Activated T-cell treated with anti-CD3 and anti-CD28 coated beads for 48 hours (primary cell): Measurements from ENCODE around the gene UPK3BL1.
A peak's percentile ranks its signal among the peaks of the same experiment; 100 is the strongest.
"Not testable (repeated sequence)": the region's sequence is repeated elsewhere in the genome, so short reads cannot be mapped to it uniquely, and the experiment has no call there.

ENCODE experiments used
- DNase-seq: peaks from one replicate; pipeline ENCODE4 v3.0.0-alpha.2; 2020; ENCODE audit warnings: low read depth

Gene UPK3BL1

DNA sequence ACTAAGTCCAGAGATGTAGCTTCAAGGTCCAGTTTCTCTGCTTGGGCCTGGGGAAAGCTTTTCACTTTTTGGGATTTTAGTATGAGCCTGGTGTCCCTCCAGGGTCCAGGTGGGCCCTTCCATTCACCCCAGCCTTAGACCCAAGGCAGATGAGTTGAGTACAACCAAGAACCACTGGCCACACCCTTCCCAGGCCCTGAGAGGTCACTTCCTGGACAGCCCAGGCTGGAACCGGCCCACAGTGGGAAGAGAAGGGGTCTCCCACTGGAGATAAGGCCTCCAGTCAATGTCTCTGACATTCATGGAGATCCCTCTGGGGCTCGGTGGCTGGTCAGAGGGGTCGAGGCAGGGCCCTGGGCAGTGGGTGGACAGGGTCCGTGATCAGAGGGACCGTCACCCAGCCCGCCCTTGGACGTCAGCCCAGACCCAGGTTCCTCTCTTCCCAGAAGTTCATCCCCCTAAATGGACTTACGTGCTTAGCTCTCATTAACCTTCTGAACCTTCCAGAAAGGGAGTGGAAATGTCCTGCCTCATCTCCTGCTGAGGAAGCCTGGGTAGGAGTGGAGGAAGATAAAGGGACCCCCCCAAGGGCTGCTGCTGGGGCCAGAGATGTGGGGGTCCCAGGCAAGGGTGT lies 15.2 kb downstream of the UPK3BL1 start:
- DNase-seq: not testable (repeated sequence)

DNA sequence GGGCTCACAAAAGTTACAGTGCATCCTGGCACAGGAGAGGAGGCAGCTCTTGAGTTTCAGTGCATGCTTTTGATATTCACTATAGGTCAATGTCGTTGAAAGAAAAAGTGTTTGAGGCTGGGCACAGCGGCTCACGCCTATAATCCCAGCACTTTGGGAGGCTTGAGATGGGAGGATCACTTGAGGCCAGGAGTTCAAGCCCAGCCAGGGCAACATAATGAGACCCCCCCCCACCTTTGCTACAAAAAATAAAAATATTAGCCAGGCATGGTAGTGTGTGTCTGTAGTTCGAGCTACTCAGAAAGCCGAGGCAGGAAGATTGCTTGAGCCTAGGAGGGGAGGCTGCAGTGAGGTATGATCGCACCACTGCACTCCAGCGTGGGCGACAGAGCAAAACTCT lies 24.5 kb downstream of the UPK3BL1 start:
- DNase-seq: not testable (repeated sequence)

DNA sequence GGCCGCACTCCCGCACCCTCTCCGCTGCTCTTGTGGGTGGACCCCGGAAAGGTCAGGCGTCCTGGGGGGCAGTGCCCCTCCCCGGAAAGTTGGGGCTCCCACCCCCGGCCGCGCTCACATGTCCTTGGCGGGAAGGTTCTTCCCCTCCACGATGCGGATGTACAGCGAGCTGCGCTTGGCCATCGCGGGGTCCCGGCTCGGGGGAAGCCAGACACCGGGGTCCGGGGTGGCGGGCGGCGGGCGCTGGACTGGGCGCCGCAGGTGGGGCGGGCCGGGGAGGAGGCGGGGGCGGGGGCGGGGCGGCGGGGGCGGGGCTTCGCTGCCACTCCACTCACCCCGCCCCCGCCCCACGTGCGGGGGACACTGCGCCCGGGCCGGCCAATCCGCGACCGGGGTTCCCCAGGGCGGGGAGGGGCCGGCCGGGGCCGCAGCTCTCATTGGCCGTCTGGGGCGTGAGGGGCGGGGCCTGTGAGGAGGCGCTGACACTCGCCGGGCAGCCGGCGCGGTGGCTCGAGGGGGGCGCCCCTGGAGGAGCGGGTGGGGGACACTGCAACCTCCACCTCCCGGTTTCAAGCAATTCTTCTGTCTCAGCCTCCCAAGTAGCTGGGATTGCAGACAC lies 26.0 kb downstream of the UPK3BL1 start, which contains the start of gene RASA4:
Gene RASA4, minus strand, starts transcription at position 250 of the 619 bp plus-strand sequence. Its CDS starts 67 bp downstream, at position 183.
- DNase-seq: not testable (repeated sequence)

DNA sequence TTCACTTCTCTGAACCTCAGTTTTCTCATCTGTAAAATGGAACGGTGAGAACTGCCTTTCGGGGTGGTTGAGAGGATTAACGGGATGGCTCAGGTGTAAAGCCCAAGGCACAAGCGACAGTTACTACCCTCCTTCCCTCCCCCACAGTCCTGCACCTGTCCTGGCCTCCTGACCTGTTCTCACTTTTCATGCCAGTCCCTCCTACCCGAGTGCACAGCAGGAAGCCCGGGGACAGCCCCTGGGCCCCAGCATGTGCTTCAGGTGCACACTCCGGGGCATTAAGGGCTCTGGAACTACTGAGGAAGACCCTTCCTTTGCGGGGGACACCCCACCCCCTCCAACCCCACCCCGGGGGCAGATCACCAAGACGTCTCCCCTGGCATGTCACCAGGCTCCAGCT lies 26.7 kb downstream of the UPK3BL1 start:
- not testable (repeated sequence) for DNase-seq

DNA sequence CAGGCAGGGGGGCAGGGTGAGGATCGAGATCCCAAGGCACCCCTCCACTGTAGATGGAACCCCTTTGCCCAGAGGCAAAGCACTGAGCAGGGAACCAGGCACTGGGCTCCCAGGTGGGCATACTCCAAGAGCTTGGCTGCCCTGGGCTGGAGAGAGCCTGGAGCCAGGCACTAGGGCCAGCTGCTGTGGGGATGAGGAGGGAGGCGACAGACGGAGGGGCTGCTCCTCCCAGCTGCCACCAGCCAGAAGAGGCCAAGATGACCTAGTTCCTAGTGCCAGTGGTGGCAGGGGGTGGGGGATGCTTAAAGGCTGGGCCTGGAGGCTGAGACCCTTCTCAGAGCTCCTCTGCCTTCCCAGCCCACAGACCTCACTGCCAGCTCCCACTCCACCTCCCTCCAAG lies 27.7 kb downstream of the UPK3BL1 start:
- DNase-seq: not testable (repeated sequence)

DNA sequence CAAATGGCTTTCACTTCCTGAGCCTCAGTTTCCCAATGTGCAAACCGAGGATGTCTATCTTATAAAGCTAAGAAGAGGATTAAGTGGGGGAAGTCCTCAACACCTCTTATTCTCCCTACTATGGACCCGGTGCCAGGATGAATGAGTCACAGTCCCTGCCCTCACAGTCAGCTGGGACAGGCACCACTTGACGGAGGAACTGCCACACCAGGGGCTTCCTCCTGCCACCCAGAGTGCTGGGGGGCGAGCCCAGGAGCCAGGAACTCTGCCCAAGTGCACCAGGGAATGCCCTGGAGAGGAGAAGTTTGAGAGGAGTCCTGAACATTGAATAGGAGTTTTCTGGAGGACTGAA lies 28.3 kb downstream of the UPK3BL1 start:
- DNase-seq: not testable (repeated sequence)

DNA sequence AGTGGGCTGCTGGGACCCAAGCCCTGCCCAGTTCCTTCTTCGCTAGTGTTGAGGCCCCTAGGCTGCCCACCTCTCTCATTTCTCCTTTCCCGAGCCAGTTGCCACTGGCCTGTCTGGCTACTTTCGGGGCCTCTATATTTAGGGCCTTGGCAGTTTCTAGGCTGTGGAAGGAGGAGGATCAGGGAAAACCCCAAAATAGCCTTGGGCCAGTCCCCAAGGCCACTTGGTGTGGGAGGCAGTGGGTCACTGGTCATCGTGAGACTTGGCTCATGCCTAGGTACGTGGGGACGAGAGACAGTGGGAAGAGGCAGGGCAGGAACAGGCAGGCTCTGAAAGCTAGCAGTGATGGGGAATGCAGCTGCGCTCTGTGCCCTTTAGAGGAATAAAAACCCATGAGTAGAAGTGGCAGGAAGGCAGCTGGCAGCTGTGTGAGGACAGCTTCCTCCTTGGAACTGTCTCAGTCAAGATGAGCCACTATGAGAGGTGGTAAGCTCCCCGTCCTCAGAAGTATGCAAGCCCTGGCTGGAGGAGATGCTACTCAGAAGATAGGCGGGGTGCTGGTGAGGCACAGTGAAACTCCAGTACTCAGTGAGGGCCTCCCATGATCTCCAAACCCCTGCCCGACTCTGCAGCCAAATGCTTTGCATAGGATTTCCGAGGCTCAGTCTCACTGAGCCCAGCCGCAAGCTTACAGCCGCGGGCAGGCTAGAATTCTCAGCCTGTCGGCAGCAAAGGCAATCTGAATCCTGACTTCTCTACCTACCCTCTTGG lies 28.8 kb downstream of the UPK3BL1 start:
- DNase-seq: not testable (repeated sequence)

DNA sequence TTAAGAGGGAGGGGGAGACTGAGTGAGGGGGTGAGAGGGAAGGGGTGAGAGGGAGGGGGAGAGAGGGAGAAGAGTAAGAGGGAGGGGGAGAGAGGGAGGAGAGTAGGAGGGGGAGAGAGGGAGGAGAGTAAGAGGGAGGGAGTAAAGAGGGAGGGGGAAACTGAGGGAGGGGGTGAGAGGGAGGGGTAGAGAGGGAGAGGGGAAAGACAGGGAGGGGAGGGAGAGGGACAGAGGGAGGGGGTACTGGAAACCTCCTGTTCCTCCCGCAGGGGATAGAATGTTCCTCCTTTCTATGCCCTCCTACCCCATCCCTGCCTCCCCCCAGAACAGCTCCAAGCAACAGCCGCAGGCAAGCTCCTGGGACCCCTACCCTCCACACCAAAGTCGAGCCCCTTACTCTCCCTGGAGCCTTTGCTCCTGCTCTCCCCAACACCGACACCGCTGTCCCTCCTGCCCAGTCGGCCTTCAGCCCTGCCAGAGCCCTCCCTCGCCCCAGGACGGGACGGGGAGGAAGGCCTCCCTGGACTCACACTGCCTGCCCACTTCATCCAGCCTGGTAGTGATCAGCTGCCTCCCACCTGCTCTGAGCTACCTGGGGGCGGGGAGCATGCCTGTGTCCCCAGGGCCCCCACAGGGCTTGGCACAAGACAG lies 30.8 kb downstream of the UPK3BL1 start:
- not testable (repeated sequence) for DNase-seq

DNA sequence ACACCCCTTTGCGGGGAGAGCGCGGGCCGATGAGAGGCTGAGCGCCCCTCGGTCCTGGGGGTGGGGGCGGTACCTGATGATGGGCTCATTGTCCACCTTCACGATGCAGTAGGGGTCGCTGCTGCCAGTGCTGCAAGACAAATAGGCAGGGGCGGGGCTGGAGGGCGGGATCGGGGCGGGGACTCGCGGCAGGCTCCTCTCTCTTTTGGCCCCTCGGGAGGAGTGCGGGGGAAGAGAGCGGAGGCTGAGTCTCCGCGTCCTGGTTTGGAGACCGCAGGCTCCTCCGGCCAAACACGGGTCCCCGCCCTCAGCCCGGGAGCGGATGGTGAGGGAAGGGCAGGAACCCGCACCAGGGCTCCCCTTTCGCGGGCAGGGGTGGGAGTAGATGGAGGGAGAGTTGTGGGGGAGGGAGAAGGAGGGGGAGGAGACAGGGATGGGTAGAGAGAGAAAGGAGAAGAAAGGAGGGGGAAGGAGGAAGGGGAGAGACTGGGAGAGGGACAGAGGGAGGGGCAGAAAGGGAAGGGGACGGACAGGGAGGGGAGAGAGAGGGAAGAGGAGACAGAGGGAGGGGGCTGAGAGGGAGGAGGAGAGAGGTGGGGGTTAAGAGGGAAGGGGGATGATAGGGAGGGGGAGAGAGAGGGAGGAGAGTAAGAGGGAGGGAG lies 31.4 kb downstream of the UPK3BL1 start:
- DNase-seq: not testable (repeated sequence)

DNA sequence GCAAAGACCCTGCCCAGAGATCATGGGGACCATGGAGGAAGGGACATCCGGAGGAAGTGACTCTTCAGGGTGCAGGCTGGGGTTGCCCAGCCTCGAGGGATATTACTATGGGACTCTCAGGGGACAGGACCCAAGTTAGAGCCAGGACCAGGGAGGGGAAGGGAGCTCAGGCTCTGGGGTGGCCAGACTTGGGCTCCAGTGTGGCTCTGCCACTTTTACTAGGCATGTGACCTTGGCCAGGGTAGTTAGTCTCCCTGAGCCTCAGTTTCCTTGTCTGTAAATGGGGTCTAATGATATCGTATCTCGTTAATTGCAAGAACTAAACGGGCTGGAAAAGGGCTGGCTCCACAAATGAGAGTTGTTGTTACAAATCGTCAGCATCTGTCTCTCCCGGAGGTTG lies 32.1 kb downstream of the UPK3BL1 start:
- DNase-seq: not testable (repeated sequence)

DNA sequence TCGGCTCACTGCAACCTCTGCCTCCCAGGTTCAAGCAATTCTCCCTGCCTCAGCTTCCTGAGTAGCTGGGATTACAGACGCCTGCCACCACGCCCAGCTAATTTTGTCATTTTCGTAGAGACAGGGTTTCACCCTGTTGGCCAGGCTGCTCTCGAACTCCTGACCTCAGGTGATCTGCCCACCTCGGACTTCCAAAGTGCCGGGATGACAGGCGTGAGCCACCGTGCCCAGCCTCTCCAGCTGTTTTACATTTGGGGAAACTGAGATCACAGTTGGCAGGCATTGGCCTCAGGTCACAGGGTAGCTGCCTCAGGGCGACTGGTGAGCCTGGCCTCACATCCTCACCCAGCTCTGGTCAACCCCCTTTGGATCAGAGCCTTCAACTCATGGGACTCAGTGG lies 32.9 kb downstream of the UPK3BL1 start:
- DNase-seq: not testable (repeated sequence)

DNA sequence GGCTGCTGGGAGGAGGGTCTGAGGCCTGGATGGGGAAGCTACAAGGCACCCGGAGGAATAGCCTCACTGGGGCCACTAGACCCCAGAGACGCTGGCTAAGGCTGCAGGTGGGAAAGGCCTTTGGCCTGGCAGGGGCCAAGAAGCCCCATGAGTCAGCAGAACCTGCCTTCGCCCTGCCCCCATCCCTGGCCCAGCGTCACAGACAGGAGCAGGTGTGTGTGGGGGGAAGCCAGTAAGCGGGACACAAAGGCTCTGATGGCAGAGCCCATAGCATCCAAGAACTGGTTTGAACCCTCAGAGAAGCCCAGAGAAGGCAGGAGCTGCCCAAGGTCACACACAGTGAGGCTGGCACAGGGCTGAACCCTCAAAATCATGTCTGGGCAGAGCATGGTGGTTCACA lies 35.7 kb downstream of the UPK3BL1 start:
- DNase-seq: not testable (repeated sequence)

DNA sequence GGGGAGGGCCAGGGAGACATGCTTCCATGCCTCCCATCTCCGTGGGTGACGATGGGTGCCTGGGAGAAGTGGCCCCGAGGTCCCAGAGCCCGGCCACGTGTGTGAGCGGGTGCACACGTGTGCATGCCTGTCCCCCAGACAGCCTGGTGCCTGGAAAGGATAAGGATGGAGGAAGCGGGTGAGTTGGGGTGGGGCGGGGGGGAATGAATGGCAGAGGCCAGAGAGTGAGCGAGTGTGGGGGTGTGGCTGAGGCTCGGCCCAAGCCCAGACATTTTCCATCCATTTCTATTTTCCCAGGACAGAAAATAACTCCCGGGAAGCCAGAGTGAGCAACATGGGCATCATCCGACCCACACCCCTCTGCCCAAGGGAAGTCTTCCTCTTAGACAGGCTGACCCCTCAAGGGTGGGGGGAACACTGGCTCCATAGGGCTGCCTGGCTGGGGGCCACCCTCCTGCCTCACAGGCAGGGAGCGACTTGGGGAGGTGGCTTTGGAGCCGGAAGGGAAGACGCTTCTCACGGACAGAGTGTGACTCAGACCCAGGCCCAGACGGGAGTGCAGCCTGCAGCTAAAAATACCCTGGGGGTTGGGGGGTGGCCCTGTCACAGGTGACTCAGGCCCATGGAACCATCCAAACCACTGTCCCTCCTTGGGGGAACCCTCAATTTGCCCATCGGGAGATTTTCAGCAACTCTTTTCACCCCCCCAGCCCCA lies 38.0 kb downstream of the UPK3BL1 start:
- not testable (repeated sequence) for DNase-seq

DNA sequence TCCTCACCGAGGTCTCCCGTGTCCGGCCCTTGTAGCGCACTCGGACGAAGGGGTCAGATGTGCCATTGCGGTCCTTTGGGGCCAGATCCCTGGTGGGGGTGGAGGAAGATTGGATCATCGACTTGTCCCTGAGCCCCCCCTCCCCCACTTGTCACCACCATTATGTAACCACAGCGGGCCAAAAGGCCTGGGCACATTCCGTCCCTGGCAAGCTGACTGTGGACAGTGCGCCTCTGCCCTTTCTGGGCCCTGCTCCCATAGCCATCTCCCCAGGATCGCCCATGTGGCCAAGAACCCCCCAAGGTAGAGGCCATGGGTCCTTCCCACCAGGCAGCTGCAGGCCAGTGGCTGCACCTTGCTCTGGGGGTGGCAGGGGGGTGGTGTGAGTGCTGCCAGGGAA lies 40.3 kb downstream of the UPK3BL1 start:
- not testable (repeated sequence) for DNase-seq

DNA sequence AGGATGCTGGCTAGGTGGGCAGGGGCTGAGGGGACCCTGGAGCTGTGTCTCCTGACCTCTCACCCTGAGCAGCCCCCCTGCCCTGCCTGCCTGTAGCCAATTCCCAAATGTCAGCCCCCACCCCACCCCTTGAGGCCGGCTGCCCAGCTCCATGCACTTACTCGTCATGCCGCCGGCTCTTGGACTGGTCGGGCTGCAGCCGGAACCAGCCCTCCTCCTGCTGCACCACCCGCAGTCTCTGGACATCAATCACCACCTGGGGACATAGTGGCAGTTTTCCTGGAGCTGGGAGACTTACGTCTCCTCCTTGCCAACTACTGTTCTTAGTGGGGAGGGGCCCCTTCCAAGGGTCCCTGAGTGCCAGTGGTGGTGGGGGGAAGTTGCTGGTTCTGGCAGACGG lies 42.9 kb downstream of the UPK3BL1 start:
- not testable (repeated sequence) for DNase-seq

DNA sequence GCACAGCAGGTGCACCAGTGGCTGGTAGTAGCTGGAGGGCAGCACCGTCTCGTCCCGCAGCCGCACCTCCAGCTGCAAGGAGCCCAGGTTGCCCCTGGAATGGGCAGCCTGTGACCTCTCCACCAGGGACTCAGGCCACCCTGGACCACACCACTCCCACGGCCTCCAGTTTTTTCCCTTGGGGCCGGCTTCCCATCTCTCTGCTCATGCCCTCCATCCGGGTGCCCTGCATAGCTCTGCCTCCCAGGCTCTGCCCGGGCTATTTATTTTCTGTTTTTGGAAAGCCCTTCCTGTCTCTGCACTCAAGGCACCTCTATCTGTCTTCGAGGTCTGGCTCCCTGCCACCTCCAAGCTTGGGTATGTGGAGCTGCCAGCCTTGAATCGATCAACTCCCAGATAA lies 46.6 kb downstream of the UPK3BL1 start:
- not testable (repeated sequence) for DNase-seq

DNA sequence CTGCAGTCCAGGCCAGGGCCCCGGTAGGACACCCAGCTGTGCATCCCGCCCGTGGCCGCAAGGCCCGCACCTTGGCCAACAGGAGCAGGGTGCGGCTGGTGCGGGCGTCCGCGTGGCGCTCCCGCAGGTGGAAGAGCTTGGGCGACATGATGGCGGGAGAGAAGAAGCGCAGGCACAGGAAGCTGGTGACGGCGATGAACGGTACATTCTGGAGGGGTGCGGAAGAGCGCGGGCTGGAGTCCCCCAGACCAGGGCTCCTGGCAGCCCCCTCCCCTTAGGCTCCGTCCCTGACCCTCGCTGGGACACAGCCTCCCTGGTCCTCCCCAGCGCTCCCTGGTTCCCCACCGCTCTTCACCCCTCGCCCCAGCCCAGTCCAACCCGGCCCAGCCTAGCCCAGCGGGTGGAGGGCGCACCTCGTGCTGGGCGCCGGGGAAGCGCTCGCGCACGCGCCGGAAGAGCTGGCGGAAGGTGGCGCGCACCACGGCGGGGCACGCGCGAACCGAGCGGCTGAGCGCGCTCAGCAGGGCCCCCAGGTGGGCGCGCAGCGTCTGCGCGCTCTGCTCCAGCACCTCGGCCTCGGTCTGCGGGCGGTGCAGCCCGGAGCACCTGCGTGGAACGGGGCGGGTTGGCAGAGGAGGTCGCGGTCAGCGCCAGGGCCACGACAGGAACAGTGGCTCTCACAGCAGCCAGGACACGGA lies 48.8 kb downstream of the UPK3BL1 start:
- DNase-seq: not testable (repeated sequence)

DNA sequence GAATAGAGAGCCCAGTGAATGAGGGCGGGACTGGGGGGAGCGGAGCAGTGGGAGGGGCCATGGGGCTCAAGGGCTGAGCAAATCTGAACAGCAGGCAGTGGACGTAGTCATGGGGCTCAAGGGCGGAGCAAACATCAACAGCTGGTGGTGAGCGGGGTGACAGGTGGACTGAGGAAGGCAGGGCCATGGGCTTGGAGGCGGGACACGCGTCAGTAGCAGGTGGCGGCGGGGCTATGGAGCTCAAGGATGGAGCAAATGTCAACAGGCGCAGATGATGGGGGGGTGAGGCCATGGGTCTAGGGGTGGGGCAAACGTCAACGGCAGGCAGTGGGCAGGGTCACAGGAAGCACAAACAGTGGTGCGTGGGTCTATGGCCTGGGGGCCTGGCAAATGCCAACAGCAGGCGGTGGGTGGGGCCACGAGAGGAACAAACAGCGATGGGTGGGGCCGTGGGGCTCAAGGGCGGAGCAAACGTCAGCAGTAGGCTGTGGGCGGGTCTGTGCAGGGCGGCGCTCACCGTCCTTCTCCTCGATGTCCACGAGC lies 50.0 kb downstream of the UPK3BL1 start:
- peak; percentile 20 for DNase-seq

DNA sequence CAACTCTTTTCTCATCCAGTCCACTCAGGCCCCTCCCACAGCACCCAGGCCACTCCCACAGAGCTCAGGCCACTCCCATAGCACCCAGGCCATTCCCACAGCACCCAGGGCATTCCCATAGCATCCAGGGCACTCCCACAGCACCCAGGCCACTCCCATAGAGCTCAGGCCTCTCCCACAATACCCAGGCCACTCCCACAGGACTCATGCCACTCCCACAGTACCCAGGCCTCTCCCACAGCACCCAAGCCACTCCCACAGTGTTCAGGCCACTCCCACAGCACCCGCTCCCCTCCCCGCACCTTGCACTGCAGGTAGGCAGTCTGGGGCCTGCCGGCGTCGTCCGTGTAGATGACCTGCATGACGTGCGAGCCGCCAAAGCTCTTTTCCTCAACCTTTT lies 52.7 kb downstream of the UPK3BL1 start:
- not testable (repeated sequence) for DNase-seq
